ENCODE results near the gene RAP1GAP2.
"Not testable (repeated sequence)": the region's sequence is repeated elsewhere in the genome, so short reads cannot be mapped to it uniquely, and the experiment has no call there.

Gene RAP1GAP2

GRCh38 chr17:2890778-2891177 is 94.5 kb downstream of the RAP1GAP2 start:
- DNase-seq, result not testable (repeated sequence)

DNA sequence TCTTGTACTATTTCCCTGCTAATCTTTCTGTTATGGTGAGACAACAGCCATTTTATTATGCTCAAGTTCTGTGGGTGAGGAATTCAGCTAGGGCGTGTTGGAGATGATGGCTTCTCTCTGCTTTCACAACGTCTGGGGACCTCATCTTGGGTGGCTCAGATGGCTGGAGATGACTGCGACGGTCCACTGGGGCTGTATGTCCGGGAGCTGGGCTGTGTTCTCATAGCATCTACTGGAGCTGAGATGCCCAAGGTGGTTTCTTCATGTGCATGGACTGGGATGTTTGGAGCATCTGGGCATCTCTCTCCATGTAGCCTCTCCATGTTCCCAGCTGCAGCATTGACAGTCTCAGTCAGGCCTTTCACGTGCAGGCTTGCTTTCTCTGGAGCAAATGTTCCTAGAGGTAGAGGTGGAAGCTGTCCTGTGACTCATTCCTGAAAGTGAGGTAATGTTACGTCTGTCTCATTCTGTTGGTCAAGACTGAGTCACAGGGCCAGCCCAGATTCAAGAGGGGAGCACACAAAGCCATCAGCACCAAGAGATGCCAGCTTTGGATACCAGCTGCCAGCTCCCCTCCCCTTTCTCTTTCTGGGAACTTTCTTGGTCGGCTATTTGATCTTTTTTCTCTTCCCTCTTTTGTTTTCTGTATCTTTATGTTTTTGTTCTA is 96.2 kb downstream of the RAP1GAP2 start:
- no peak for DNase-seq

DNA sequence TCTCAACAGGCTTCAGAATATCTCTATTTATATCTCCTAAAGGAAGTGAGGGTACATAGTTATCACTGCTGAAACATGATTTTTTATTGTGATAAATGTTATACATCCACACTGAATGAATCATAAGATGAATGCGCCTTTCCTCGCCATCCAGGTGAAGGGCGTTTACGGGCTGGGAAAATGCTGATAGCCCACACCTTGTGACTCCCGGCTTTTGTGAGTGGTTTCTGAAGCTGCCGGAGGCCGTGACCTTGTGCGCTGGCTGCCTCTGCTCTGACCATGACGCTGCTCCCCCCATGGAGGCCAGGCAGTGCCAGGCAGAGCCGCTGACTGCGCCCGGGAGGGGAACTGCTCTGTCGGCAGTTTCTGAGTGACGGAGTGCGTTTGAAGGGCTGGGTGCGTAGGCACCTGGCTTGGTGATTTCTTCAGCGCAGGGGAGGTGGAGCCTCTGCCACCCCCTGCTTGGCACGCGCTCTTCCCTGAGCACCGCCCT is 97.2 kb downstream of the RAP1GAP2 start:
- no peak for DNase-seq

DNA sequence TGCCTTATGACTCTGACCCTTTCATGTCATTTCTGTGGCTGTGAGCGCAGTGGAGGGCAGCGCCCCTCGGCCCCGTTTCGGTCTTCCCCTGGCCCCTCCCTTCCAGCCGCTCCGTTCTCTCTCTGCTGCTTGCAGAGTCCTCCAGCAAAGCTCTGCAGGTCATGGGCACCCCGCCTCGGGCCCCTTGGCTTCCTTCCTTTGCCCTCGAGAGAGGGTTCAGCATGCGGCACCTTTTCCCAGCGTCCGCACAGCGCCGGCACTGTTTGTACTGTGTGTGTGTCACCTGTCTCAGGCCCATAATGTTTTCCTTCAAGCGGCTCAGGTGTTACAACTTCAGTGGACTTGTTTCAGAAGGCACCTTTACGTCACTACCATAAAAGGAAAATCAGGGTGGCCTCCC is 98.5 kb downstream of the RAP1GAP2 start:
- no peak for DNase-seq

DNA sequence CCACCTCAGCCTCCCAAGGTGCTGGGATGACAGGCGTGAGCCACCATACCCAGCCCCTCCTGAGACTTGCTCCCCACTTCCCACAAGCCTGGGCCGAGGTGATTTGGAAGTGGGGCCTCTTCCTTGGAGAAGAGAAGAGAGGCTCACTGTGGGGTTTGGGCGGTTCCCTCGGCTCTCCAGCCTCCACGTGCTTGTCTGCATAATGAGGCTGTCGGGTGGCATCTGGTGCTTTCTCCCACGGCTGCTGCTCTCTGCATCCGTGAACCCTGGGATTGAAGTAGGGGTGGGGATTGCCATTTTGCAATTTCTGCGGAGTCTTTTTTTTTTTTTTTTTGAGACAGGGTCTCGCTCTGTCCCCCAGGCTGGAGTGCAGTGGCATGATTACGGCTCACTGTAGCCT is 101.4 kb downstream of the RAP1GAP2 start:
- no peak for DNase-seq

GRCh38 chr17:2898255-2898926 is 102.2 kb downstream of the RAP1GAP2 start:
- no peak for DNase-seq

GRCh38 chr17:2899906-2900305 is 103.7 kb downstream of the RAP1GAP2 start:
- no peak for DNase-seq

DNA sequence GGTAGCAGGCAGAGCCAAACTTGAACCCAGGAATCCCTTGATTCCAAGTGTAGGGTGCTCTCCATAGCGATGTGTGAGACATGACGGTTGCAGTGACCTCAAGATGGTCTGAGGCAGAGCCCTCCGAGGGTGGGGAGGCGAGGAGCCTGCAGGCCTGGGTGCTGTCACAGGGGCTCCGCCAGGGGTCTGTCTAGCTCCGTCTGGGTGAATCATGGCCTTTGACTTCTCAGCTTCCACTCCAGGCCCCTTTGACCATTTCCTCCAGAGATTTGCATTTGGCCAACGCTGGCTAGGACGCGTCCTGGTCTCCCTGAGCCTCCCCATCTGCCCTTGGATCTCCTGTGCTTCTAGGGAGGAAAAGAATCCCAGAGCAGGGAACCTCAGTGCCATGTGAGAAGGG is 104.6 kb downstream of the RAP1GAP2 start:
- no peak for DNase-seq

DNA sequence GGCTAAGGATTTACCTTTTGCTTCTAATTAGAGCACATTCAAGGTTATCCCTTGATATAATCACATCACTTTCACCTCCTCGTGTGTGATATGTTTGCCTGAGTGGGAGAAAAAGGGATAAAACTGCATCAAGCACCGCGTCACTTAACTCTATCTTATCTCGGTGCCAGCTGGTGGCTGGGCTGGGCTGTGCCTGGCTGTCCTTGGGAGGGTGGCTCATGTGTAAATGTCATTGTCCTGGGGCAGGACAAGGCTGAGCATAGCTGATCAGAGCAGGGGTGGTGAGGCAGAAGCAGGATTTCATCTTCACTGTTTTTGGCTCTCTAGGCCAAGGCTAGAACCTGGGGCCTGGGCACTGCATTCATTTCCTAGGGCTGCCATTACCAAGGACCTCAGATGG is 105.3 kb downstream of the RAP1GAP2 start:
- DNase-seq, result no peak

DNA sequence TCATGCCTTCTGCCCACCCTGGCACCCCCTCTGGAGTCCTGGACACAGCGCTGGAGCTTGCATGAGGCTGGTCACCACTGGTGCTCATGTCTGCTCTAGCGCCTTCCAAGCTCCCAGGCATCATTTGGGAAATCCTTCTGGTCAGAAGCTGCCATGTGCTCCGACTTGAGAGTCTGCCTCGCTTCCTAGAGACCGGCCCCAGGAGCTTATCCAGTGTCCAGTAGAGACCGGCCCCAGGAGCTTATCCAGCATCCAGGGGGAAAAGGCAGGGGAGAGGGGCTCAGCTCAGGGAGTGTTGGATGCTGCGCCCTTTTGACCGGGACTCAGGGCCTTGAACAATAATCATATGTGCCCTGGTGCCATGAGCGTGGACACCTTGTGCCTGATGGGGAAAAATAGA is 106.3 kb downstream of the RAP1GAP2 start:
- no peak for DNase-seq

- no peak for DNase-seq
These were observed 107.1 kb downstream of the RAP1GAP2 start for GRCh38 chr17:2903193-2903974.

DNA sequence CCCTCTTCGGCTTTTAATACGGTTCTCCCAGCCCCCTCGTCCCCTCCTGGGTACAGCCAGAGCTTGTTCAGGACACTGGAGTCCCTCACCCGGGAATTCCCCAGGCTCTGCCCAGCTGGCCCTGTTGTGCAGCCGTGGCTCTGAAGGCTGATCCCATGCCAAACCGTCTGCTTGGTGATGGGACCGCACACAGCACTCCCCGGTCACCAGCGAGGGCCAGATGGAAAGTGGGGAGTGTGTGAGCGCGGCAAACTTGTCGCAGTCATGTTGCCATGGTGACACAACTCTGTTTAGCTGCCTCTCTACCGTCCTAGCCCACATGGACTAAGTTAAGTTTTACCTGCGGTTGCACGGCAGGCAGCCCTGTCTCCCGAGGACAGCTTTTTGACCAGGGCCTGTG is 107.9 kb downstream of the RAP1GAP2 start:
- DNase-seq, result no peak

- no peak for DNase-seq
These were observed 109.0 kb downstream of the RAP1GAP2 start for GRCh38 chr17:2905269-2905668.

DNA sequence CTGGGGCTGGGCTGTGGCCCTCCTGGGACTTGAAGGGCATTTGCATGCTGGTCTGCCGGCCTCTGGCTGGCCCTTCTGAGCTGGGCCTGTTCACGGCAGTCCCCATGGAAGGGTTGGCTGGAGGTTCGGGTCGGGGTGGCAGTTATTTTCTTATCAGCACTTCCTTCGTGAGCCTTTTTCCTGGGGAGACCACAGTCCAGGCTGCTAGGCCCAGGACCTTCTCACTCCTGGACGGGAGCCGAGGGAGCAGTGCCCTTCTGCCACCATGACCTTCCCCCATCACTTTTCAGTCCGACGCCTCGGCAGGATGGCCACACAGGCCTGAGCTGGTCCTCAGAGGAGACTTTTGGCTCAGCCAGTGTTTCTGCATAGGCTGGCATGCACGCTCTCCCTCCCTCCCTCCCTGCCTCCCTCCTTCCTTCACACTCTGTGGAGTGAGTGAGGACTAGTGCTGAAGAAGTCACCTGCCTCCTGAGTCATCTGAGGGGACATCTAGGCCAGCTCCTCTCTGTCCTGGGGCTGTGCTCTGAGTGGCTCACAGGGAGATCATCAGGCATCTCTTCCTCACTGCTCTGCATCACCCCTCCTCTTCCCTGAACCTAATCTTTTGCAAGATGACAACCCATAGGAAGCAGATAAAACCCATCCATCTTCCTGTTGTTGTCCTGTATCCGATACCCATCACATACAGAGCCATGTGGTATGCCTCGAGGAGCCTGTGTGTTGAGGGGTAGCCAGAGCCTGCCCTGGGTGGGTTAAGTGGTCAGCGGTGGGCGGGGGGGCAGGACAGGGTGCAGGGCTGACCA is 109.7 kb downstream of the RAP1GAP2 start:
- DNase-seq, result no peak

DNA sequence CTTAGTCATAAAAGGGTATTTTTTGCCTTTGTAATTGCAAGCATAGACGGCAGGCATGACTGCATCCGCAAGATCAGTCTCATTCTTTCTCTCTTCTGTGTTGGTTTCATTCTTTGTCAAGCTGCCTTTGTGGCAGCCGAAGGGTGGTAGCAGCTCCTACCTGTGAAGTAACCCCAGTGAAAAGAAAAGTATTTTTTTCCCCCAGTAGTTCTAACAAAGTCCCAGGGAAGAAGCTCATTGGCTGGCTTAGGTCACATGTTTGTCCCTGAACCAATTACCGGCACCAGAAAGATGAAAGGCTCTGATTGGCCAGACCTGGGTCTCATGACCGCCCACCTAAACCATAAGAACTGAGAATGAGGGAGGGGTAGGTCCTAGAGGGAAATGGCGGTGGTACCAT is 110.7 kb downstream of the RAP1GAP2 start:
- no peak for DNase-seq

DNA sequence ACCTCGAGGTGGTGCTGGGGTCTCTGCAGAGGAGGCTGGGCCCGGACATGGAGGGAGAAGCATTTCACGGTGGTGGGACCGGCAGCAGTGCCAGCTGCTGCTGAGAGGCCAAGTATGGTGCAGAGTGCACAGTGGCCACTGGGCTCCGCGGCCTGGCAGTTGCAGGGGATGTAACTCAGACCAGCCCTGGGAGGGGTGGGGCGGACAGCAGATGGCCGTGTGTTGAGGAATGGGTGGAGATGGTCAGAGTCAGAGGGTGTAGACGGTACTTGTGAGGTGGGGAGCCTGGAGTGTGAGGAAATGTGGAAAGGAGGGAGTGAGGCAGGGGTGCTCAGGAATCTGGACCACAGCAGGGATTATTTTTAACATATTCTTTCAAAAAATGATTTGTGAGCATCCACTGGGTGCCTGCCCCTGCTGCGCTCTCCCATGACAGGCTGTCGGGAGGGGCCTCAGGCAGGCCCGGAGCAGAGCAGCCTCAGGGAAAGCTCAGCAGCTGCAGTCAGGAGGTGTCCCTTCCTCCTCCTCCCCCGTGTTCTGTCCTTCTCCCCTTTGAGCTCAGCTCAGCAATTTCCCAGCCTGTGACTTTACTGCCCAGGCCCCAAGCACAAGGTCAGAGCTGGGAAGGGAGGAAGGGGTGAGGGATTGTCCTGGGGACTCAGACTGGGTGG is 113.1 kb downstream of the RAP1GAP2 start:
- DNase-seq, result no peak

DNA sequence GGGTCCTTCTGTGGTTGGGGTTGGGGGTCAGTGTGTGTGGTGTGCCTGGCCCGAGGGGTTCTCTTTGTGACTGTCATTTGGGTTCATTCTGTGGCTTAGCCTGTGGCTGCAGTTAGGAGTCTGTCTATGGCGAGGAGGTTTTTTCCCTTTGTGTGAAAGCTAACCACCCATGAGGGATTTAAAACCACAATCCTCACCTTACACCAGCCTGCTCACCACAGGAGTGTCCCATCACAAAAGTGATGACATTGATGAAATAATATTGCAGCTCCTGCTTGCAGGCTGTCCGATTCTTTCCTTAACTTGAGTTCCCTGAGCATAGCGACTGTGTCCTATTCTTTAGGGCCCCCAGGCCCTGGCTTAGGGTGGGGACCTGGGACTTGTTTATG is 113.6 kb downstream of the RAP1GAP2 start:
- DNase-seq, result no peak

DNA sequence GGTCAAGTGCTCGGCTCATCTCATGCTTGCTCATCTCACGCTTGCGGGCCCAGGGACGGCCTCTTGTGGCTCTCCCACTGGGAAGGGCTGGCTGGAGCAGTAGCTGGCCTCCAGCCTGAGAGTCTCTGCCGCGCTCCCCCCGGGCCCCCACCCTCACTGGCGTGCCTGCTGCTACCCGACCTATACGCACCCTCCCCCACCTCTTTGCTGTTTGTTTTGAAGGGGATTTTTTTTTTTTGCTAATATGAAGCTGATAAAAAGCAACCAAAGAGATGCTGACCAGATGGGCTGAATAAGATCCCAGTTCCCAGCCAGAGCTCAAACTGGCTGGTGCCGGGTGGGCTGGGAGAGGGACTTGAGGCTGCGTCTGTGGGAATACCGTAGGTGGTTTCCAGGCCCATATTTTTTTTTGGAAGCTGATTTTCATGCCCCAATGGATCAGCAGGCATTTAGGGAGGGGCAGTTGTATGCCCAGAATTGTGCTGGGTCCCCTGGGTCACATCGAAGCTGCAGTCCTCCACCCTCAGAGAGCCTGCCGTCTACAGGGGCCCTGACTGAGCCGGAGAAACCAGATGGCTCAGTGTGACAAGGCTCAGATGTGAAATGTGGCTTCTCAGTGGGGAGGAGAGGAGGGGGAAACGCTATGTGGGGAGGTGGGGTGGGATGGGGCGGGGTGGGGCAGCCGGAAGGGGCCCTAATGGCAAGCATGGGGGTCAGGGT is 115.0 kb downstream of the RAP1GAP2 start:
- DNase-seq, result no peak

DNA sequence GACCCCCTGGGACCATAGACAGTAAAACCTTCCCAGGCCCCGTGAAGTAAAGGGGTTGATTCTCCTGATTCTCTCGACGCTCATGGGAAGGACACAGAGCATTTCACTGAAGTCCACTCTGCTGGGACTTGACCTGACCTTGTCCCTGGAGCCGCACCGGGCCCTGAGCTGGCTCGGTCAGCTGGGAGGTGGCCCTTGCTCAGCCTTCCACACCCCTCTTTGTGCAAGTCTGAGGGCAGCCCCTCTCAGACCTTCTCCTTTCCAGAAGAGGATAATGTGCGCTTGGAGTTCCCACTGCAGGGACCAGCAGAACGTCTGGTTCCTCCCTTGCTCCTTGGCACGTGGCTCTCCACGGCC is 115.5 kb downstream of the RAP1GAP2 start:
- no peak for DNase-seq

DNA sequence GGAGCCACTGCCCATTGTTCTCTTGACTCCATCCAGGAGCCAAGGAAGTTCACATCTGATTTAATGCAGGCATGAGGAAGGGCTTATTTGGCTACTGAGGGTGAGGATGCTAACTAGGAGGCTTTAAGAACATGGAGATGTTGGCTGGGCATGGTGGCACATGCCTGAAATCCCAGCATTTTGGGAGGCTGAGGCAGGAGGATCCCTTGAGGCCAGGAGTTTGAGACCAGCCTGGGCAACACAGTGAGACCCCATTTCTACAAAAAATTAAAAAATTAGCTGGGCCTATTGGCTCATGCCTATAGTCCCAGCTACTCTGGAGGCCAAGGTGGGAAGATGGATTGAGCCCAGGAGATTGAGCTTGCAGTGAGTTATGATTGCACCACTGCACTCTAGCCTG is 116.5 kb downstream of the RAP1GAP2 start:
- no peak for DNase-seq

GRCh38 chr17:2916461-2916860 is 120.2 kb downstream of the RAP1GAP2 start:
- DNase-seq, result no peak

GRCh38 chr17:2921443-2921842 is 125.2 kb downstream of the RAP1GAP2 start:
- no peak for DNase-seq
